Stimulated activated CD4-positive, alpha-beta T cell treated with anti-CD3 and anti-CD28 coated beads, Interleukin-15, amount 100 ng/mL, for 24 hours (primary cell): Measurements from ENCODE around the gene STAG3.
"Not testable (repeated sequence)": the region's sequence is repeated elsewhere in the genome, so short reads cannot be mapped to it uniquely, and the experiment has no call there.

Experiments used
- DNase-seq: peaks from one replicate; pipeline ENCODE4 v3.0.0-alpha.2; 2020

The STAG3 gene

GRCh38 chr7:100217934-100218333 is 40.2 kb downstream of the STAG3 start:
- DNase-seq, result peak; percentile 89

DNA sequence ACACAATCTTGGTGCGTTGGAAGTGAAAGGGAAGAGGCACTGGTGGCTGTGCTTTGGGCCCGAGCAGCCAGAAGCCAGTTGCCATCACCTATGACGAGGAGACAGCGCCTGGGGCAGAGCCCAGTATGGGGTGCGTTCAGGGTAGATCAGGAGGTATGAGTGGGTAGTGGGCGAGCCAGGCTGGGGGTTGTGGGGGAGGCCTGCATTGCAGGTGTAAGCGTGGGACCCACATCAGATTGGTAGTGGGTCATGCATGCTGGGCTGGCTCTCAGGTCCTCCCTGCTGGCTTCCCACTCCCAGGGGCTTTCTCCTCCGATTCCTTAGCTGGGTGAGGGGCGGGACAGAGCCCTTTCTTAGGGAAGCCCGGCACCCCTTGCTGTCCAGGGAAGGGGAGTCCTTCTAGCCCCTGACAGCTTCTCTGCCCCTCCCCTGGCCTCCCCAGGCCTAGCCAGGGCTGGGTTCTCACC is 41.6 kb downstream of the STAG3 start:
- DNase-seq, result peak; percentile 54

- peak; percentile 52 for DNase-seq
Measured at GRCh38 chr7:100219801-100220585, 42.3 kb downstream of the STAG3 start, which contains the start of gene PVRIG. Gene PVRIG, plus strand, starts transcription at chr7:100219949. Its CDS starts 22 bp downstream, at chr7:100219971.

GRCh38 chr7:100220586-100221230 is 43.0 kb downstream of the STAG3 start:
- DNase-seq, result no peak

GRCh38 chr7:100221231-100221718 is 43.6 kb downstream of the STAG3 start:
- DNase-seq, result peak; percentile 88

DNA sequence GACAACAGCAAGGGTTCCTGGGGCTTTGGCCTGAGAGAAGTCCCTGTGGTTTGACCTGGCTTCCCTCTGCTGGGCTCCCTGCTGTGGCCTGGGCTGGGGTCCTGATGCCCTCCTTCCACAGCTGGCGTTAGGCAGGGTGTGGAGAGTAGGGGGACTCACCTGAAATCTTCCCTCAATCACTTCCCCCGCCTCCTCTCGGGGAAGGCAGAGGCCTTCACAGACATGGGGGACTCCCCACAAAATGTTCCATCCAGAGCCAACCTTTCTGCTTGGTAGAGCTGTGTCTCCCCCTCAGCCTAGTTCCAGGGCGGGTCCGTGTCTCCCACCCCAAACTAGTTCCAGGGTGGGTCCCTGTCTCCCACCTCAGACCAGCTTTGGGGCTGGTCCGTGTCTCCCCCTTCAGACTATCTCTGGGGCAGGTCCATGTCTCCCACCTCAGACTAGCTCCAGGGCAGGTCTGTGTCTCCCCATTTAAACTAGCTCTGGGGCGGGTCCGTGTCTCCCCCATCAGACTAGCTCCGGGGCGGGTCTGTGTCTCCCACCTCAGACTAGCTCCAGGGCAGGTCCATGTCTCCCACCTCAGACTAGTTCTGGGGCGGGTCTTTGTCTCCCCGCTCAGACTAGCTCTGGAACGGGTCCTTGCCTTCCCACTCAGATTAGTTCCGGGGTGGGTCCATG is 44.2 kb downstream of the STAG3 start:
- peak; percentile 42 for DNase-seq

DNA sequence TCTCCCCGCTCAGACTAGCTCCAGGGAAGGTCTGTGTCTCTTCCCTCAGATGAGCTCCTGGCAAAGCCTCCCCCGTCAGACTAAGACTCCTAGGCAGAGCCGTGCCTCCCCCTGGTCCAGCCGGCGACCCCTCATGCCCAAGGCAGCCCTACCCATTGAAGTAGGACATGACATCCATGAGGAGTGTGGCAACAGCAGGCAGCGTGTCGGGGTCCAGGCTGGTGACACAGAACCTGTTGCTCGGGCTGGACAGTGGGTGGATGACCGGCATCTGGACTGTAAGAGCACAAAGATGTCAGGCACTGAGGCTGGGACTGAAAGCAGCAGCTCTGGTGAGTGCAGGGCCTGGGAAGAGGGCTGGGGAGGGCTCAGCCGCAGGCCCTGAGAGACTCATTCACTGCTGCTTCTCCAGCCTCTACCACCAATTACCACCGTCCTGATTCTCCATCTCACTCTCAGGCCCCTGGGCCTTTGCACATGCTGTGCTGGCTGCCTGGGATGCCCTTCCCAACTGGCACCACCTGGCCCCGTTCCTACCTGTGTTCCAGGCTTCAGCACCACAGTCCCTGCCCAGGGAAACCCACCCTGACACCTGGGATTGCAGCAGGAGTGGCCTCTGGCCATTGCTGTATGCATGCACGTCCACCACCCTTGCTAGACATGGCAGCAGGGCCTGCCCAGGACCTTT is 44.9 kb downstream of the STAG3 start:
- no peak for DNase-seq

DNA sequence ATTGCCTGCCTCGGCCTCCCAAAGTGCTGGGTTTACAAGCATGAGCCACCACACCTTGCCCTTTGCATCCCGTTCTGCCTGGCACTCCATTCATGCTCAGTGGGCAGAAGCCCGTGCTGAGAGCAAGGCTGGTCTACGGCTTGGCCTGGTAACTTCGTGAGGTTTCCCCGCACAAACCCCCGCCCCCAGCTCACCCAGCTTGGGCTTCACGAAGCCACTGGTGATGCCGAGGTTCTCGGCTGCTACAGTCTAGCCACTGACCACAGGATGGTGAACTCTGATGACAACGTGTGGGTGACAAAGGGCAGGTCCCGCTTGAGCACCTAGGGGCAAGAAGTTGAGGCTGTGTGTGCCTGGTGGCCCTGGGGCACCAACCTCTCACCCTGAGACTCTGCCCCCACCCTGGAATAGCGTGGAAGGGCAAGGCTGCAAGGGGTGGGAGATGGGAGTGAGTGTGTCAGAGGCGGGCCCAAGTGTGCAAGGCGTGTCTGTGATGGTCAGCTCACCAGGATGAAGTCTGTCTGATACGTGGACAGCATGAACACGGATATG is 45.7 kb downstream of the STAG3 start:
- not testable (repeated sequence) for DNase-seq

GRCh38 chr7:100224891-100225290 is 47.2 kb downstream of the STAG3 start:
- not testable (repeated sequence) for DNase-seq

GRCh38 chr7:100234660-100235317 is 57.1 kb downstream of the STAG3 start:
- peak; percentile 40 for DNase-seq

GRCh38 chr7:100239975-100240374 is 62.3 kb downstream of the STAG3 start:
- not testable (repeated sequence) for DNase-seq

DNA sequence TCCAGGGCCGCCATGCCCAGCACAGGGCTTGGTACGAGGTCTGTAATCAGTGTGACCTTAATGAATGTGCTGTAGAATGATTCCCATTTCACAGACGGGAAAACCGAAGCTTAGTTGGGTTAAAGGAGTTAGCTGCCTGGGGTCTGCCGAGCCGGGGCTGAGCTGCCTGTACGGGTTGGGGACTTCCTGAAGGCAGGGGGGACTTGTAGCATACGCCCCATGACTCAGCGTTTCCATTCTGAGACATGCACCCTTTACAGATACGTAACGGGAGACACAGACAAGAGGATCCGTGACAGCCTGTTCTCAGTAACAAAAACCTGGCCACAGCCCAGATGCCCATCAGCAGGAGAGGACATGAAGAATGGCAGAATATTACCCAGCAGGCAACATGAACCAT is 65.7 kb downstream of the STAG3 start:
- peak; percentile 76 for DNase-seq

GRCh38 chr7:100244988-100245605 is 67.4 kb downstream of the STAG3 start:
- DNase-seq, result not testable (repeated sequence)

GRCh38 chr7:100246121-100246864 is 68.6 kb downstream of the STAG3 start:
- not testable (repeated sequence) for DNase-seq

DNA sequence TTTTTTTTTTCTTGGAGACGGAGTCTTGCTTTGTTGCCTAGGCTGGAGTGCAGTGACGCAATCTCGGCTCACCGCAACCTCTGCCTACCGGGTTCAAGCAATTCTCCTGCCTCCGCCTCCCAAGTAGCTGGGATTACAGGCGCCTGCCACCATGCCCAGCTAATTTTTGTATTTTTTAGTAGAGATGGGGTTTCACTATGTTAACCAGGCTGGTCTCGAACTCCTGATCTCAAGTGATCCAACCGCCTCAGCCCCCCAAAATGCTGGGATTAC is 69.1 kb downstream of the STAG3 start:
- not testable (repeated sequence) for DNase-seq

GRCh38 chr7:100247152-100247757 is 69.5 kb downstream of the STAG3 start:
- DNase-seq, result no peak

GRCh38 chr7:100248483-100248882 is 70.8 kb downstream of the STAG3 start:
- DNase-seq, result no peak

DNA sequence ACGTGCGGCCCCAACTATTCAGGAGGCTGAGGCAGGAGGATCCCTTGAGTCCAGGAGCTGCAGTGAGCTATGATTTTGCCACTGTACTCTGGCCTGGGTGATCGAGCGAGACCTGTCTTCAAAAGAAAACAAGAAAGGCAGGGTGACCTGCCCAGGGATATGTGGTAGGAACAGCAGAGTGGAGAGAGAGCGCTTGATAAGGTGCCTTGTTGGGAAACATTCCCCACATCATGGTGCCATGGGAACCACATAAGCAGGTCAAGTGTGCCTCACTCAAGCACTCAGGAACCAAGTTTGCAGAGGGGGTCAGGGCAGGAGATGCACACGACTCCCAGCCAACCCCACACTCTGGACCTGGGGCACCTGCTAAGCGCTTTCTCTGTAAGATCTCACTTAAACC is 79.3 kb downstream of the STAG3 start:
- no peak for DNase-seq

DNA sequence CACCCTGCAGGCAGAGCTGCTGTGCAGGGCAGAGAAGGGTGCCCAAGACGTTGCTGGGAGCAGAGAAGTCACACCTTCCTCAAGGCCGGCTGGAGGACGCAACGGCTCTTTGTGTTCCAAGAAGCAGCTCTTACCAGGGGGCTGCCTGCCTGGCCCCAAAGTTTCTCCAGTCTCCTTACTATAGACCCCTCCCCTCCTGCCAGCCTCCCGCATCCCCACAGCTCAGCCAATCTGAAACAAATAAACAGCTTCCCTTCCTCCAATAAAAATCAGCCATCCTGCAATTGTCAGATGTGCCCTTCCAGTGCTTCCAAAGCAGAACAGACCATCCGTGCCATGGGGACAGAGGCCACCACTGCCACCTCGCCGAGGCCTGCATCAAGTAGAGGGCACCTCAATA is 82.3 kb downstream of the STAG3 start:
- not testable (repeated sequence) for DNase-seq

DNA sequence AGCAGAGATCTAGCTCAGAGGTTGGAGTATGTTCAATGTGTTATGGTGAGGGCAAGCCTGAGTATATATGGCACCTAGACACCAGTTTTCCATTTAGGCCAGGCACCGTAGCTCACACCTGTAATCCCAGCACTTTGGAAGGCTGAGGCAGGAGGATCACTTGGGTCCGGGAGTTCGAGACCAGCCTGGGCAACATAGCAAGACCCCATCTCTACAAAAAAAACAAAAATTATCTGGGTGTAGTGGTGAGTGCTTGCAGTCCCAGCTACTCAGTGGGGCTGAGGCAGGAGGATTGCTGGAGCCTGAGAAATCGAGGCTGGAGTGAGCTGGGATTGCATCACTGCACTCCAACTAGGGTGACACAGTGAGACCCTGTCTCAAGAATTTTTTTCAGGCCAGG is 85.2 kb downstream of the STAG3 start:
- not testable (repeated sequence) for DNase-seq
